Renal pelvis (tissue), 4 donors: ENCODE results near the gene FAU. TPM values are rescaled to one million over a fixed set of nuclear protein-coding genes. Genes with fewer than 3 reads are reported as not detected.
"Not testable (repeated sequence)": the region's sequence is repeated elsewhere in the genome, so short reads cannot be mapped to it uniquely, and the experiment has no call there.

Experiments used
- DNase-seq: peaks from one replicate; pipeline ENCODE4 v3.0.0-alpha.2; 2013
- polyA plus RNA-seq, 3 donors: library from polyadenylated mRNA; unstranded; fragments of 120-200 nt; gene quantifications; one replicate each; pipeline ENCODE4 v1.2.1, GENCODE V29; 2013; ENCODE audit not compliant: insufficient read length in 3 of 3

FAU gene
- polyA plus RNA-seq, 3 donors = 706 to 910 (median 772) TPM

DNA sequence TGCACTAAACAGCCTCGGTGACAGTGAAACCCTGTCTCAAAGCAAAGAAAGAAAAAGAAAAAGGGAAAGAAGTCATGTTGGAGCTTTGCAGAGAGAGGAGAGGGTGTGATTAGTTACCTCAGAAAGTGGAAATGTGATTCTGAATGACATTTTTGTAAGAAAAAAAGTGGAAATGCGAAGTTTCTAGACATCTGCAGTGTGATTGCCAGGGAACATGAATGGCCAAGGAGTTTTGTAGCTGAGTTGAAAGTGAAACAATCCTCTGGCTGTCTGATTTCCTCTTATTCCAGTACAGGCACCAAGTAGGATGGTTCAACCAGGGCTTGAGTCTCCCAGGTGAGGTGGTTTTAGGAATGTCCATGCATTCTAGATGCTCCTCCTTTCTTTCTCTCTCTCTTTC lies 30.2 kb upstream of the FAU start:
- DNase-seq = no peak

DNA sequence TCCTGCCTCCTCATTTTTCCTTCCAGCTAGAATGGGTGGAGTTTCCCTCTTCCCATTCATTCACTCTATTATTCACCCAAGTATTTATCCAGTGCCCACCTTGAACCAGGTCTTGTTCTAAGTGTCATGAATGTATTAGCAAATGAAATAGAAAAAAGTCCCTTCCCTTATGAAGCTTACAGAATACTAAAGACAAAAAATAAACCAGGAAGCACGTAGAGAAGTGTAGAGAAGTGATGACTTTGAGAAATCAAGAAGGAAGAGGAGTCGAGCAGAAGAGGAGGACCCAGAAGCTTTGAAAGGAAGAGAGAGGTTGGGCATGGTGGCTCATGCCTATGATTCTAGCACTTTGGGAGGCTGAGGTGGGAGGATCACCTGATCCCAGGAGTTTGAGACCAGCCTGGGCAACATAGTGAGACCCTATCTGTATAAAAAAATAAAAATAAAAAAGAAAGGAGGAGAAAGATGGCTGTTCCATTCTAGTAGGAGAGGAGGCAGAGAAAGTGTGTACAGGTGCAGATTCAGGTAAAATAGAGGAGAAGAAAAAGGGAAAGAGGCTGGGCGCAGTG lies 29.5 kb upstream of the FAU start:
- no peak for DNase-seq

DNA sequence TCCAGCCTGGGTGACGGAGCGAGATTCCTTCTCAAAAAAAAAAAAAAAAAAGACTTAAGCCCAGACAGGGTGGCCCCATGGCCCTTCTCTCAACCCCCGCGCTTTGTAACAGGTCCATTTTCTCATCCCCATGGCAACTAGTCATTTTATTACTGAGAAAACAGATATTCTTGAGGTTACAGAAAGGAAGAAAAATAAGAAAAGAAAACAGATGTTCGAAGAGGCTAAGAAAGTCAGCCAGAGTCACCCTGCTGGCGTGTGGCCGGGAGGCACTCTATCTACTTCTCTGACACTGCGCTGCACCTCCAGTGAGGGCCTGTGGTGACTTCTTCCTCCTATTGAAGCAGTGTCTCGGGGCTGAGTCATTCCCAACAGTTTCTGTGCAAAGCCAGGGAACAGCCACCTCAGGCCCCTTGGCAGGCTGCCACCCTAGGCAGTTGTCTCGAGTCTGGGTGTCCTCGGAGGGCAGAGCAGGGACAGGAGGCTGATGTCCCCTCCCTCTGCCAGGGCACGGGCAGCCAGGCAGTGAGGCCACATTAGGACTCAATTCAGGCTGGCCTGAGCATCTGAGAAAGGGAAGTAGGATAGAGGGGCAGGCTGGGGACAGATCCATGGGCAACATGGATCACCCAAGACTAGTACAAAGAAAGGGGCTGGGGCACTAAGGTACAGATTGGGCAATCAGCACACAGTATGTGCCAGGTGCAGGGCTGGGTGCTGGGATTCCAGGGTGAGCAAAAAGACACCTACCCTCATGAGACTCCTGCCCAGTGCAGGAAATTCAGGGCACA lies 28.8 kb upstream of the FAU start:
- peak; percentile 50 for DNase-seq

DNA sequence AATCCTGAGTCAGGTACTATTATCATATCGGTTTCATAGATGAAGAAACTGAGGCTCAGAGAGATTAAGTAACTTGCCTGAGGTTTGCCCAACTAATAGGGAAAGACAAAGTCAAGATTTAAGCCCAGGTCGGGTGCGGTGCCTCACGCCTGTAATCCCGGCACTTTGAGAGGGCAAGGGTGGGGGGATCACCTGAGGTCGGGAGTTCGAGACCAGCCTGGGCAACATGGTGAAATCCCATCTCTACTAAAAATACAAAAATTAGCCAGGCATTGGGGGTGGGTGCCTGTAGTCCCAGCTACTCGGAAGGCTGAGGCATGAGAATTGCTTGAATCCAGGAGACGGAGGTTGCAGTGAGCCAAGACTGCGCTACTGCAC lies 28.2 kb upstream of the FAU start:
- not testable (repeated sequence) for DNase-seq

DNA sequence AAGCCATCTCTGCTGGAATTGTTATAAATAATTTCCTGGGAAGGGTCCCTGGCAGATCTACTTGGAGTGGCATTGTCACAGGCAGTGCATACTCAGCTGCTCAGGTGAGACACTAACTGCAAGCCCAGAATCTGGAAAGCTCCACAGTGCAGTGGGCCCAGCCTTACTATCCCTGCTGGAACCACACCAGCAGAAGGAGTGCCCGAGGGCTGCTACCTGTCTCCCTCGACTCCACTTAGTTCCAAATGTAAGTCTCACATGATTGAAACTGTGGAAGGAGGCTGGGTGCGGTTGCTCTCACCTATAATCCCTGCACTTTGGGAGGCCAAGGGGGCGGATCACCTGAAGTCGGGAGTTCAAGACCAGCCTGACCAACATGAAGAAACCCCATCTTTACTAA lies 26.7 kb upstream of the FAU start:
- DNase-seq = no peak

DNA sequence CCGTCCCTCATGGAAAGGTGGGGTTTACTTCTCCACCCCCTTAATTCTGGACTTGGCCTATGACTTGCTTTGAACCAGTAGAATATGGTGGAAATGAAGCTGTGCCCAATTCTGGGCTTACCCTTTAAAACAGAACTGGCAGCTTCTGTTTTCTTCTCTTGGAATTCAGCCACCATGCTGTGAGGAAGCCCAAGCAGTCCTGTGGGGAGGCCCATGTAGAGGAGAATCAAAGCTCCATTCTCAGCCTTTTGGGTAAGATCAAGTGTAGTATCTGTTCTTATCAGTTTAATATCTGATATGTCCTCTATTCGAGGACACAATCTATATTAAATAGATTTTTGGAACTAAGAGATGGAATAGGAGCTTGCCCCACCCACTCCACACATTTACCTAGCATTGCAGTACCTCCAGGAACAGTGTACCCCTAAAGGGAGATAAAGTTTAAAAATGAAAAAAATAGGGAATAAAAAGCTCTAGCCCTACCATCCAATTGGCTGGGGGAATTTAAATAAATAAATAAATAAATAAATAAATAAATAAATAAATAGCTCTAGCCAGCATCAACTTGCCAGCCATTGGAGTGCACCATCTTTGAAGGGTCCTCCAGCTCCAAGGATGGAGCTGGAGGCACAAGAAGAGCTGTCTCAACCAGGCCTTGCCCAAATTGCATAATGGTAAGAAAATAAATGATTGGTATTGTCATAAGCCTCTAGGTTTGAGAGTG lies 25.6 kb upstream of the FAU start:
- DNase-seq = no peak

DNA sequence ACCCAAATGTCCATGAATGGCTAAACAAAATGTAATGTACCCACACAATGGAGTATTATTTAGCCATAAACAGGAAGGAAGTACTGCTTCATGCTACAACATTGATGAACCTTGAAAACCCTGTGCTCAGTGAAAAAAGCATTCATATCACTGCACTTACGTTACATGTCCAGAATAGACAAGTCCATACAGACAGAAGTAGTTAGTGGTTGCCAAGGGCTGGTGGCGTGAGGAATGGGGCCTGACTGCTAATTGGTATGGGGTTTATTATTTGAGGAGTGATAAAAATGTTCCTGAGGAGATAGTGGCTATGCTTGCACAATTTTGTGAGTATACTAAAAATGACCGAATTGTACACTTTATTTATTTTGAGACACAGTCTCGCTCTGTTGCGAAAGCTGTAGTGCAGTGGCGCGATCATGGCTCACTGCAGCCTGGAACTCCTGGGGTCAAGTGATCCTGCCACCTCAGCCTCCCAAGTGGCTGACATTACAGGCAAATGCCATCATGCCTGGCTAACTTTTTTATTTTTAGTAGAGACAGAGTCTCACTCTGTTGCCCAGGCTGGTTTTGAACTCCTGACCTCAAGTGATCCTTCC lies 20.1 kb upstream of the FAU start:
- DNase-seq = no peak

GRCh38 chr11:65136515-65137096 lies 14.7 kb upstream of the FAU start:
- no peak for DNase-seq

DNA sequence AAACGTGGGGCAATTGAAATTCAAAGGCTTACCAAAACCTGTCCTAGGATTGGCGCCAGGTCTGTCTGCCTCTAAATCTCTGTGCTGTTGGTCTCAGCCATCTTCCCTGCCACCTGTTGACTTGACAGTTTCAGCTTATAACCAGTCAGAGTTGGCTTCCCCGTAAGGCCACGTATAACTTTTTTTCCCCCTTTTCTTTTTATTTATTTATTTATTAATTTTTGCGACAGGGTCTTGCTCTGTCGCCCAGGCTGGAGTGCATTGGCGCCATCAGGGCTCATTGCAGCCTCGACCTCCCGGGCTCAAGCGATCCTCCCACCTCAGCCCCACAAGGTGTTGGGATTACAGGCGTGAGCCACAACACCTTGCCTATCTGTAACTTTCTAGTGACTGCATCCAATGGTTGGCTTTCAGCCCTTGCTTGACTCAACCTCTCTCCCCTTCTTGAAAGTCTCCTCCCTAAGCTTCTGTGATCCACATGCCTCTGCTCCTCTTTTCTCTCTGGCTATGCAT lies 13.8 kb upstream of the FAU start:
- DNase-seq = no peak

DNA sequence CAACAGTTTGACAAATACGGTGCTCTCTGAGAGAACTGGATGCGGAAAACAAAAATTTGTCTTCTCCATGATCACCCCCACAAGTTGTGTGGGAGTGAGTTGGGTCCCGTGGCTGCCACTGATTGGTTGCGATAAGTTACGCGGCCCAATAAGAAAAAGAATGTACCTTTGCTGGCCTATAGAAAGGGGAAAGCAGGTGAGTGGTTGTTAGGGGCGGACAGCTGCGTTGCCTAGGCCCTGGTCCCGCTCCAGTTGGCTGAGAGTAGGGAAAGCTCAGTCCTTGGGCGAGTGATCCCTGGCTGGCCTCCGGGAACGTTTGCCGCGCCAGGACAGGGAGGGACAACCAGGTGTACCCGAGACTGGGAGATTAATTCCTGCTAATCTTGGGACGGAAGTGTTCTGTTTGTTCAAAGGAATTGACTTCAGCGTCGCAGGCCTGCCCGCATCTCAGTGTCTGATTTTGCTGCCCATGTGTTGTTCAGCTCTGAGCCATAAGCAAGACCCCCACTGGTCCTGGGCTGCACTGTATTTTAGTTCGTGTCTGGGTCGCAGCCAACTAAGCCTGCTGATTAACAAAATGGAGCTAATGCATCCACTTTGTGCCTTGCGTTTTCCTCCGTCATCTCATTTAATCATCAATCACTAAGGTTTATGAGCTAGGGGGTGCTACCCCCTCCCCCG lies 13.2 kb upstream of the FAU start:
- peak; percentile 96 for DNase-seq

- peak; percentile 89 for DNase-seq
Observed at GRCh38 chr11:65134240-65134951, 12.5 kb upstream of the FAU start, which contains the start of gene SYVN1. Gene SYVN1, minus strand, starts transcription at chr11:65134519. Its CDS starts 918 bp downstream, at chr11:65133601.

DNA sequence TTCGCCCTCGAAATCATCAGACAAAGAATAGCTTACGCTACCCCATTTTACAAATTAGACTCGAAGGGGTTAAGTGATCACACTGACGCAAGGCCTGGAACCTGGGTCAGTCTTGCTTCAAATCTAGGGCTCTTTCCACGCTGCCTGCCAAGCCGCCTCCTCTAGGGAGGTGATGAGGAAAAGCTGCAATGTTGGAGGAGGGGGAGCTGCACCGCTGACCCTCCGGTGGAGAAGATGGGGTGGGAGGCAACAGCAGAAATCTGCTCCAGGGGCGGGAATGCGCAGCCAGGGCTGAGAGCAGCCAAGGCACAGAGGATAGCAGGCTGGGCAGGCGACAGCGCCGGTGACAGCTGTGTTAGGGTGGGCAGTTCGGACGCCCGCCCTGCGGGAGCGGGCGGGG lies 11.8 kb upstream of the FAU start:
- DNase-seq = no peak

- DNase-seq = no peak
Observed at GRCh38 chr11:65132988-65133700, 11.2 kb upstream of the FAU start.

DNA sequence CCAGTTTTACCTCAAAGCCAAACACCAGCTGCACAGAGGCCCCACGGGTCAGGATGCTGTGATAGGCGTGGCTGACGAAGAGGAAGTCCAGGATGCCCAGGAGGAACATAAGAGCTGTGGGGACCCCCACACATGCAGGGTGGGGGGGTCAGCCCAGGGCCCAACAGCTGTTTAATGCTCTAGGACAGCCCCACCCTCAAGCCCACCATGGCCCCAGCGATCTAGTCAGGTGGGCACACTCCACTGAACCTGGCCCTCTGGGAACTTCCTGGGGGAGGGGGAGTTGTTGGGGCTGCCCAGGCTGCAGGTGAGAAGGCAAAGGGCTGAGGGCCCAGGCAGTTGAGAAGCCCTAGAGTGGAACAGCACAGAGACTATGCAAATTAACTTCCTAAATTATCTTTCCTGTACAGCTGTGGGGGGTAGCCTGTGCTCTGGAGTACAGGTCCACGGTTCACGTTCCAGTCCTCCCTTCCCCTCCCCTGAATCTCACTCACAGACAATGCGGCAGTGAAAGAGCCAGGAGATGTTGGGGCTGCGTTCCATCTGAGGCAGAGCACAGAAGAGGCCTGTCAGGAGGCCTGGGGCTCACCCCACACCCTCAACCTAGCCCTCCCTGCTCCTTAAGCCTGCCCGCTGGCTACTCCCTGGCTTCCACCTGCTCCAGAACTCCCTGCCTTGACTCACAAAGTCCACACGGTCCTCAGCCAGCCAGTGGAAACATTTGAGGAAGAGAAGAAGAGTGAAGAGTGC lies 10.5 kb upstream of the FAU start:
- no peak for DNase-seq

- no peak for DNase-seq
Observed at GRCh38 chr11:65131895-65132237, 9.9 kb upstream of the FAU start.

DNA sequence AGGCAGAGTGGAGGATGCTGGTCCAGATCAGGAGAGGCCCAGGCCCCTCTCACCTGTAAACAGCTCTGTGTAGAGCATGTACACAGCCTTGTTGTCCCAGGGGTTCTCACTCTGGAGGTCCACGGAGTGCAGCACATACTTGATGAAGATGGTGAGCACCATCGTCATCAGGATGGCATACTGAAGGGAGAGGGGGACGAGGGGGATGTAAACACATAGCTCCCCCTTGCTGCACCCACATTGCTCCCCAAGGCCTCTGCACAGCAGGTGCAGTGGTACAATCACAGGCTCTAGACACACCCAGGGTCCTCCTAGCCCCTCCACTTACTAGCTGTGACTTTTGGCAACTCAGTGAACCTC lies 9.5 kb upstream of the FAU start:
- no peak for DNase-seq

DNA sequence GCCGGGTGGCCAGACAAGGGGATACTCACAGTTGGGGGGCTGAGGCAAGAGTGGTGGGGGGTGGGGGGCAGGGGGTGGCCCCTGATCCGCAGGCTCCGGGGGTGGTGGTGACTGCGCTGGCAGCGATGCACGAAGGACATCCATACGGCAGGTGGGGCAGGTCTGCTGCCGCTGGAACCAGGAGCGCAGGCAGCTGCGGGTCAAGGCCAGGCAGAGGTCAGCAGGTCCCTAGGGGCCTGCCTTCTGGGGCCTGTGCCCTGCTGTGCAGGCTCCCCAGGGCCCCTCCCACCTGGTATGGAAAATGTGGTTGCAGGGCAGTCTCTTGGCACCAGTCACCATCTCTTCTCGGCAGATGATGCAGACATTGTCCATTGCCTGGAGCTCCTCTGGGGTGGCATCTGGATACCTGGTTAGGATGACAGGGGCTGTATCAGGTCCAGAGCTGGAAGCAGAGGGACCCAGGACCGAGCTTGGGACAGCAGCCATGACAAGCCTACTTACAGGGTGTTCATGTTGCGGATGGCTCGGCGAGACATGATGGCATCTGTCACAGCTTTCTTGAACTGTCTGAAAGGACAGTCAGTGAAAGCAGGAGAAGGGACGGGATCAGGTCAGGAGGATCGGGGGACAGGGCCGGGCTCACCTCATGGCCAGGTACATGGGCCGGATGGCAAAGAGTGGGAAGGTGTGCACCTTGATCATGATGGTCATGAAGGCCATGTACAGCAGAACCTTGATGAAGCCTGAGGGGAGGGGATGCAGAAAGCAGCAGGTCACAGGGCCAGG lies 8.9 kb upstream of the FAU start:
- DNase-seq = no peak

- no peak for DNase-seq
Observed at GRCh38 chr11:65129649-65130441, 7.9 kb upstream of the FAU start.
